CD4-positive, alpha-beta T cell treated with Interleukin-17A for 4 hours (primary cell): ENCODE measurements around the gene SMIM36.
"Not testable (repeated sequence)": the region's sequence is repeated elsewhere in the genome, so short reads cannot be mapped to it uniquely, and the experiment has no call there.

Source experiments
- DNase-seq: peaks from one replicate; pipeline ENCODE4 v3.0.0-alpha.2; 2020; ENCODE audit warnings: mixed read lengths

The SMIM36 gene

DNA sequence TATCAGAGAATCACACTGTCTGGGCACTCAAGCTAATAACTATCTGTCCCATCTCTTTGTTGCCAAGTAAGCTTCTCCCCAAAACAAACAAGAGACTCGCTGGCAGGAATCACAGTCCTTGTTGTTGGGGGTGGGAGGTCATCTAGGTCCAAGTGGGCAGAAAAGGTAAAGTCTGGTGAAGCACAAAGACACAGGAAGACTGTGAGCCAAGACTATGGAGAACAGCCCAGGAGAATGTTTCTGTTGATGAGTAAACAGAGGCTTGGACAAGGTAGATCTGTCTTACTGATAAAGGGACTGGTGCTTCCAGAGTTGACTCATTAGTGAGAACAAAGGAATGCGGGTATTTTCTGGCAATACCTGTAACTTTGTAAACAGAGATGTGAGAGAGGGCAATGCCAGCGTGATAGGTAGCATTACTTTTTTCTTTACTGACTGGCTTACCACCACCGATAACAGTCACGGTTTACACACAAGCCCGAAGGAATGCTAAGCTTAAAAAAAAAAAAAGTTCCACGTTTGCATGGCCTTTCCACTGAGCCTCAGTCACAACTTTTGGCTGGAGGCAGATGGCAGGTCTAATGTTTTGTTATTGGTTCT lies 78.1 kb downstream of the SMIM36 start:
- DNase-seq = no peak

GRCh38 chr17:55432358-55433028 lies 78.8 kb downstream of the SMIM36 start:
- no peak for DNase-seq

DNA sequence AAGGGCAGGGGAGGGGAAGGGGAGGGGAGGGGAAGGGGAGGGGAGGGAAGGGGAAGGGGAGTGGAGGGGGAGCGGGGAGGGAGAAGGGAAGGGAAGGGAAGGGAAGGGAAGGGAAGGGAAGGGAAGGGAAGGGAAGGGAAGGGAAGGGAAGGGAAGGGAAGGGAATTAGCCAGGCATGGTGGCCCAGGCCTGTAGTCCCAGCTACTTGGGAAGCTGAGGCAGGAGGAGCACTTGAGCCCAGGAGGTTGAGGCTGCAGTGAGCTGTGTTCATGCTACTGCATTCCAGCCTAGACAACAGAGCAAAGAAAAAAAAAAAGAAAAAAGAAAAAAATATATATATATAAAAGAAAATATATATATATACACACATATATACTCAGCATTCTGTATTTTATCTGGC lies 79.3 kb downstream of the SMIM36 start:
- DNase-seq = not testable (repeated sequence)

- DNase-seq = no peak
Measured at GRCh38 chr17:55430541-55431288, 80.5 kb downstream of the SMIM36 start.

GRCh38 chr17:55427587-55427882 lies 83.7 kb downstream of the SMIM36 start:
- no peak for DNase-seq

DNA sequence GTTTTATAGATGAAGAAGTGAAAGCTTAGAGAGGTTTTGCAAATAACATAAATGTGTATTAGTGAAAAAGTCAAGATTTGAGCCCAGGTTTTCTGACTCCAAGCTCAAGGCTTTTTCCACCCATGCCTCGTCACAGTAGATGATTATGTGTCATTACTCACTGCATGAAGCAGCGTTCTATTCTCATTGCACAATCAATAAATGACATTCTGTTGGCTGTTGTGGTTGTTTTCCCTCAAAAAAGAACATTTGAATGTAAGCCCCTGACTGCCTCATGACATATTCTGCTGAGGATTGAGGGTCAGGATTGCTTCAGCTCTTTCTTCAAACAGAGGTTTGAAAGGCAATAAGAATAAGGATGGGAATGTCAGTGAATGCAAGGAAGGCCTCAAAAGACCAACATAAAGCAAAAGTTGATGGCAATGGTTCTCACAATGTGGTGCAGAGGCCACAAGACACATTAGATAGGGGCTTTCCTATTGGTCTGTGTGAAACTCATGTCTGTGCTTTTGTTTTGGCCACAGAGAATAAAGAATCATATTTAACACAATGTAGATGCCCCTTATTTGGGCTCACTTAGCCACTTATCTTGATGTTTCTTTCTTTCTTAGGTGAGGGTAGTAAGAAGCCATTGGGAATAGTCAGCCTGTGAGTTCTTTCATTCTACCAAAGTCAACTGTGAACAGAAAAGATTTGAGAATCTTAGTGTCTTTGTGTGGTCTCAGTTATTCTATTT lies 84.2 kb downstream of the SMIM36 start:
- DNase-seq = no peak

DNA sequence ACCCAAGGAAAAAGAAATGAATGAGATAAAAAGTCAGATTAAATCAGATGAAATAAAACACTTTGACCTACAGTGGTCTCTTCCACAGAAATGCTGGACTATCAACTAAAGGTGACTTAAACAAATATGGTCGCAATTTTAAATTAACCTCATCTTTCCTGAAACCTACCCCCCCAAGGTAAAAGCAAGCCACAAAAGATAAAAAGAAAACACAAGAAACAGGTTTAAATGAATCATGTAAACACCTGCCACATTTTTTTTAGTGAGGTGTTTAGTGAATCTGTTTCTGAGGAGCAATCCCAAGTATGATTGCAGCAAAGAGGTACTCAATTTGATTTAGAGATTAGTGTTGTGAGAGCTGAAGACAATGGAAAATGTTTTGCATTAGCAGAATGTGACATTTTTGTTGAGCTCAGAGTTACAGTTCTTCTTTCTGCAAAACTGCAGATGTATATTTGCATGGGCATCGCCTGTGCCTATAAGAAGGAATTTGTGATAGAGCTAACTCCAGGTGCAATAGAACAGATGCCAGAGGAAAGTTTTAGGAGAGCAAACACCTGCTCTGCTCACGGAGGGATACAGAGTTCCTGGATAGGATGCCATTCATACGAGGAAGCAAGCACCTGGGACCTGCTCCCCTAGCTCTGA lies 86.2 kb downstream of the SMIM36 start:
- DNase-seq = no peak

DNA sequence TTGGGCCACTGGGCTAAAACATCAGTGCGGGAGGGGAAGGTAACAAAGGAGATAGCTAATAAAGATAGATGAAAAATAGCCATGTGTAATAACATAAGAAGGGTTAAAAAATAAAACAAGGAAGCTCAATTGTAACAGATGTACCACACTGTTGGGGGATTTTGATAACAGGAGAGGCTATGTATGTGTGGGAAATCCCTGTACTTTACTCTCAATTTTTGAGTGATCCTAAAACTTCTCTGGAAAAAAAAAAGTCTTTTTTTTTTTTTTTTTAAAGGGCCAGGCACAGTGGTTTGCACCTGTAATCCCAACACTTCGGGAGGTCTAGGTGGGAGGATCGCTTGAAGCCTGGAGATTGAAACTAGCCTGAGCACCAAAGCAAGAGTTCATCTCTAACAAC lies 87.7 kb downstream of the SMIM36 start:
- DNase-seq = no peak

GRCh38 chr17:55422828-55423164 lies 88.5 kb downstream of the SMIM36 start:
- DNase-seq = not testable (repeated sequence)

GRCh38 chr17:55421179-55421934 lies 89.9 kb downstream of the SMIM36 start, which contains the start of gene MMD:
Gene MMD (minus strand): TSS chr17:55421835. CDS start chr17:55421695, 140 bp downstream.
- DNase-seq = no peak

- DNase-seq = peak; percentile 61
Measured at GRCh38 chr17:55420776-55421178, 90.5 kb downstream of the SMIM36 start.

DNA sequence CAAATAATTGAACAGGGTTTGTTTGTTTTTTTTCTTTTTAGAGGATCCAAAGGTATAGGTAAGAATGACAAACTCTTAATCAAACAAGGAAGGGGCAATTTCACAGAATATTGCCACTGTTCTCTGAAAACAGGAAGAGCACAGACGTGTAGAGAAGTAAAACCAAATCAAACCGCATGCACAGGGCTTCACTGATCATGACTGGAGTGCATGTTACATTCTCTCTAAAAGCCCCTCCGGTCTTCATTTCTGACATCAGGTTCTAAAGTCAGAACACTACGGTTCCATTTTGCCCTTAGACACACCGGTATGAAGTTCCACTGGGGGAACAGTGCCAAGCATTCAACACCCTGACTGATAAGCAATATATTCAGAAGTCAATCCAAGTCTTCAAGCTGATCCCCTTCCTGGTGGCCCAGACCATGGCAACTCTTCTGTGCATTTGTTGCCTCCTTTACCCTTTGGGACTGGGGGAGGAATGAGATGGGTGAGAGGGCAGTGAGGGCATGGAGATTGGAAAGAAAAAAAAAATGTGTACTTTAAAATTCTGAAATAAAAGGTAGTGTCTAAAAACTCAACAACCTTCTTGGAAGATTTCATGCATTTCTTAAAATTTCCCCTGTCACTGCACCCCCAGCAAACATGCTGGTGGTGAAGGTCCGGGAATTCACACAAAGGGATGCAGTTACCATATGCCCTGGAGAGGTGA lies 91.0 kb downstream of the SMIM36 start:
- DNase-seq = peak; percentile 38

DNA sequence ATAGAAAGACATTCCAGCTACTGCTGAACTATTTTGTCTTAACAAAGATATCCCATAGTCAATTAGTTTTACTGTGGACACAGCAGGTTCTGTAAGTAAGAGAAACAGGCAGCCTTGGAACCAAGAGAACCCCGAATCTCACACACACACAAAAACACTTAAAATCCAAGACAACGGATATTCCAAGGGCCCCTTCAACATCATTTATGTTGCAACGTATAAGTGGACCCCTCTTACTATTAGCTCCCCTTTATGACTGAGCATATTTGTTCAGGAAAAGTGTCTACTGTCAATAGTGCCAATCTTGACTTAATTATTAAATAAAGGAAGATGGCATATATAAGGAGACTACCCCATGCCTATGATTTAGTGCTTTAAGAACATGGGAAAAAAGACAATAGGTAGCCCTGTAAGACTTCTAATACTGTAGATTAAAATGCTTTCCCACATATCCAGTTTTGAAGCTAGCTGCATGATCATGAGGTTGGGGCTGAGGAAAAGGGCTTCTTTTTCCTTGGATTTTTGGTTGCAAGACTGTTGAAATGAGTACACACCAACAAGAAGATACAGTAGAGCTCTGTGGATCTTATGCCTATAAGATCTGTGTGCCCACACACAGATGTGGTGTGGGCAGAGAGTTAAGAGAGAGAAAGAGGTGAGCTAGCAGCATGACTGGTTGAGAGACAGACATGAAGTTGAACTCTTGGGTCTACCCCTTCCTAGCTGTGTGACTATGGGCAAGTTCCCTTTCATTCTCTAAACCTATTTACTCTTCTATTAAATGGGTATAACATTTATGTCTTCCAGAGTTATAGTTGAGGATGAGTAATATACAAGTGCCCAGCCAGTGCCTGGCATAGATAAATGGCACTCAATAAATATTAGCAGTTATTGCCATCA lies 92.6 kb downstream of the SMIM36 start:
- no peak for DNase-seq

DNA sequence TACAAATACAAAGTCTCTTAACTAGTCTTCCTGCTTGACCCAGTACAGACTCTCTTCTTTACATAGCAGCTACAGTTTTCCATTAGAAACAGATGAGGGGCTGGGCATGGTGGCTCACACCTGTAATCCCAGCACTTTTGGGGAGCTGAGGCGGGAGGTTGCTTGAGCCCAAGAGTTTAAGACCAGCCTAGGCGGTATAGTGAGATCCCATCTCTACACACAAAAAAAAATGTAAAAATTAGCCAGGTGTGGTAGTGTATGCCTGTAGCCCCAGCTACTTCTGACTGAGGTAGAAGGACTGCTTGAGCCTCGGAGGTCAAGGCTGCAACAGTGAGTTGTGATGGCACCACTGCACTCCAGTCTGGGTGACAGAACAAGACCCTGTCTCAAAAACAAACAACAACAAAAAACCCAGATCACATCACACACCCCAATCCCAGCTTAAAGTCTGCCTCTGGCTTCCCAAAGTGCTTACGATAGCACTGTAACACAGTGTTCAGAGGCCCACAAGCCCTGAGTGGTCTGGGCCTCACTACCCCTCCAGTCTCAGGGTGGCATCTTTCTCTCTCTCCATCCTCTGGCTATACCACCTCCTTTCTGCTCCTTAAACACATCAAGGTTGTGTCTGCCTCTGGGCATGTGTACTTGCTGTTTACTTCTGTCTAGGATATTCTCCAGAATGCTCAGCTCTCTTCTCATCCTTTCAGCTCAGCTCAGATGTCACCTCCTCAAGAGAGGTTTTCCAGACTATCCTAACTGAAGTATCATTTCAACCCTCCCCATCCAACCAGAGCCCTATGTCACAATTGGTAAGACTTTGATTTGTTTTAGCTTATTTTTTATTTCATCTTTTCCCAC lies 93.6 kb downstream of the SMIM36 start:
- DNase-seq = no peak

- no peak for DNase-seq
Measured at GRCh38 chr17:55416470-55417052, 94.7 kb downstream of the SMIM36 start.

DNA sequence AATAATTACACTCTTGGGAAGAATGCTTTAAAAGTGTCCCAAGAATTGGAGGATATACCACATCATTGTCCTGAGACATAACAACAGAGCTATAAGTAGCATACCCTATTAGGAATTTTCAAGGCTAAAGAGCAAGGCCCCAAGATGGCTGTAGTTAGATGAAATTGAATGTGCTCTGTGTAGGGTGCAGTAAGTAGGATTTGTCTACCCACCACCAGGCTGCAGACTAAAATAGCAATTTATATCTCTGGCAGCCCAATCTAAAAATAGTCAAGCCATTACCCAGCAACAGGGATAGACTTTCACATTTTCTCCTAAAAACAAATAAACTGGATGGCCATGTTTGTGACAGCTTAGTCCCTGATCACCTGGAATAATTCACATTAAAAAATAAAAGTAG lies 95.3 kb downstream of the SMIM36 start:
- no peak for DNase-seq

- DNase-seq = no peak
Measured at GRCh38 chr17:55414983-55415382, 96.3 kb downstream of the SMIM36 start.

- no peak for DNase-seq
Measured at GRCh38 chr17:55413825-55414489, 97.3 kb downstream of the SMIM36 start.

GRCh38 chr17:55411463-55411855 lies 99.8 kb downstream of the SMIM36 start:
- no peak for DNase-seq
